NB4 (cell line): ENCODE data around the gene MRPS9.
A peak's percentile ranks its signal among the peaks of the same experiment; 100 is the strongest.

Experiments
- DNase-seq: peaks from one replicate; pipeline ENCODE4 v3.0.0; 2010; ENCODE audit warnings: low read depth
- H3K4me3 ChIP-seq: one replicate; pipeline ENCODE4 v1.5.1; 2011; ENCODE audit warnings: mild to moderate bottlenecking, low read depth, low read length, moderate library complexity
- CTCF ChIP-seq: IDR thresholded peaks from one replicate; pipeline ENCODE4 v1.5.1; 2012; ENCODE audit warnings: low read depth, low read length
- MAX ChIP-seq: IDR thresholded peaks from 2 replicates; pipeline ENCODE4 v1.6.1; 2011; ENCODE audit warnings: low read depth, low read length
- MYC ChIP-seq: IDR thresholded peaks from 2 replicates; pipeline ENCODE4 v1.6.1; 2011; ENCODE audit warnings: low read depth, low read length
- POLR2A ChIP-seq: IDR thresholded peaks from 2 replicates; pipeline ENCODE4 v1.6.1; 2011; ENCODE audit warnings: mild to moderate bottlenecking; ENCODE audit not compliant: insufficient read length; ENCODE audit errors: extremely low read depth

Gene MRPS9

GRCh38 chr2:105125920-105126319 is 88.1 kb downstream of the MRPS9 start:
- TF ChIP-seq POLR2A (no peak), MYC (no peak), CTCF (no peak), MAX (no peak)
- DNase-seq: no peak
- no peak overlapping the region for H3K4me3 ChIP-seq

GRCh38 chr2:105126336-105126735 is 88.5 kb downstream of the MRPS9 start:
- TF ChIP-seq POLR2A: no peak
- TF ChIP-seq CTCF: no peak
- no peak for TF ChIP-seq MAX
- TF ChIP-seq MYC: no peak
- DNase-seq: no peak
- no peak overlapping the region for H3K4me3 ChIP-seq

- DNase-seq: no peak
- TF ChIP-seq POLR2A: no peak
- TF ChIP-seq MYC: no peak
- TF ChIP-seq MAX: no peak
- TF ChIP-seq CTCF: no peak
Measured at GRCh38 chr2:105127289-105127915, 89.5 kb downstream of the MRPS9 start.

GRCh38 chr2:105129722-105130232 is 91.9 kb downstream of the MRPS9 start:
- no peak overlapping the region for H3K4me3 ChIP-seq
- TF ChIP-seq POLR2A: no peak
- TF ChIP-seq MYC: no peak
- peak; percentile 86 for DNase-seq

More at GRCh38 chr2:105127289-105127915, 89.5 kb downstream of the MRPS9 start:
- H3K4me3 ChIP-seq: no peak overlapping the region

GRCh38 chr2:105130546-105130945 is 92.7 kb downstream of the MRPS9 start:
- no peak for DNase-seq

GRCh38 chr2:105134081-105134480 is 96.2 kb downstream of the MRPS9 start:
- no peak overlapping the region for H3K4me3 ChIP-seq
- TF ChIP-seq POLR2A (no peak), MYC (no peak), MAX (no peak), CTCF (no peak)
- DNase-seq: no peak

More at GRCh38 chr2:105130546-105130945, 92.7 kb downstream of the MRPS9 start:
- no peak overlapping the region for H3K4me3 ChIP-seq
- TF ChIP-seq MAX (no peak), CTCF (no peak)
